Left renal pelvis (tissue), 4 donors: ENCODE results near the gene CYBC1. TPM values are rescaled to one million over a fixed set of nuclear protein-coding genes. Genes with fewer than 3 reads are reported as not detected.

ENCODE experiments used
- polyA plus RNA-seq, 4 donors: library from polyadenylated mRNA; unstranded; fragments of 120-200 nt; gene quantifications; one replicate each; pipeline ENCODE4 v1.2.1, GENCODE V29; 2013; ENCODE audit not compliant: insufficient read length in 4 of 4

Gene CYBC1
- polyA plus RNA-seq, 4 donors = 44.8 to 63.0 (median 50.0) TPM

Other genes with a start within 250 kb of the CYBC1 start
- 10 to 100 TPM; 33.4 to 79.9 (median 43.5) TPM for gene CCDC57, start 237.9 kb downstream of the CYBC1 start, polyA plus RNA-seq
- gene SLC16A3, start 221.7 kb downstream of the CYBC1 start, polyA plus RNA-seq = 10 to 100 TPM in 3 of 4 donors, 1 to 10 TPM in 1; 6.6 to 16.3 (median 13.0) TPM
- gene CSNK1D, start 177.1 kb downstream of the CYBC1 start, polyA plus RNA-seq = 100 to 1,000 TPM in 3 of 4 donors, 10 to 100 TPM in 1; 88.6 to 125 (median 117) TPM
- 1 to 10 TPM in 1 of 4 donors, under 1 TPM in 3; 0.14 to 1.7 (median 0.51) TPM for gene CD7, start 133.1 kb downstream of the CYBC1 start, polyA plus RNA-seq
- 10 to 100 TPM in 1 of 4 donors, 1 to 10 TPM in 3; 1.3 to 13.6 (median 1.9) TPM for gene SECTM1, start 117.0 kb downstream of the CYBC1 start, polyA plus RNA-seq
- under 1 TPM in 1 of 4 donors, not detected in 3; 0.09 TPM for gene TEX19, start 91.5 kb downstream of the CYBC1 start, polyA plus RNA-seq
- 1 to 10 TPM in 1 of 4 donors, under 1 TPM in 3; 0.19 to 1.2 (median 0.25) TPM for gene UTS2R, start 79.0 kb downstream of the CYBC1 start, polyA plus RNA-seq
- 10 to 100 TPM; 30.4 to 61.7 (median 36.4) TPM for gene HEXD, start 32.4 kb downstream of the CYBC1 start, polyA plus RNA-seq
- gene OGFOD3, start 32.2 kb downstream of the CYBC1 start, polyA plus RNA-seq = 10 to 100 TPM; 19.7 to 28.4 (median 25.0) TPM
- 10 to 100 TPM; 69.5 to 94.6 (median 89.7) TPM for gene NARF, start 8.0 kb upstream of the CYBC1 start, polyA plus RNA-seq
- gene FOXK2, start 69.0 kb upstream of the CYBC1 start, polyA plus RNA-seq = 10 to 100 TPM; 39.6 to 44.6 (median 42.0) TPM
- 100 to 1,000 TPM in 1 of 4 donors, 10 to 100 TPM in 3; 86.2 to 104 (median 96.5) TPM for gene WDR45B, start 197.7 kb upstream of the CYBC1 start, polyA plus RNA-seq
- 10 to 100 TPM; 16.9 to 24.1 (median 18.1) TPM for gene RAB40B, start 247.9 kb upstream of the CYBC1 start, polyA plus RNA-seq